HepG2 (cell line): Measurements from ENCODE around the gene RBM12. TPM values are rescaled to one million over a fixed set of nuclear protein-coding genes. Genes with fewer than 3 reads are reported as not detected.
A peak's percentile ranks its signal among the peaks of the same experiment; 100 is the strongest.

Experiments
- CEBPB ChIP-seq: IDR thresholded peaks from 2 replicates; pipeline ENCODE4 v1.6.1; 2011; ENCODE audit warnings: low read depth, low read length, improper control_type of control experiment, borderline replicate concordance
- CEBPZ ChIP-seq: IDR thresholded peaks from 2 replicates; pipeline ENCODE4 v1.6.1; 2012; ENCODE audit warnings: low read length, improper control_type of control experiment
- IKZF4 ChIP-seq: sonication (generic); formaldehyde crosslinking; IDR thresholded peaks from 2 replicates; pipeline ENCODE4 v1.5.1; 2020; ENCODE audit warnings: borderline replicate concordance, mild to moderate bottlenecking, low read depth, missing genetic modification reagents; ENCODE audit errors: not compliant biosample characterization
- MAFK ChIP-seq, 2 experiments: IDR thresholded peaks in 1 of 2; conservative IDR thresholded peaks in 1 of 2; 2 replicates each; pipeline ENCODE4 v1.6.1; 2011; ENCODE audit warnings: improper control_type of control experiment in 2 of 2, low read length in 2 of 2
- MXD4 ChIP-seq: IDR thresholded peaks from 2 replicates; pipeline ENCODE4 v1.6.1; 2016; ENCODE audit warnings: mild to moderate bottlenecking, missing biosample characterization, missing genetic modification reagents
- POLR2AphosphoS2 ChIP-seq: IDR thresholded peaks from 2 replicates; pipeline ENCODE4 v1.6.1; 2011; ENCODE audit warnings: low read depth, low read length, improper control_type of control experiment
- RFX1 ChIP-seq: fragments of 450-650 bp; IDR thresholded peaks from 2 replicates; pipeline ENCODE4 v1.6.1; 2017
- SOX5 ChIP-seq: IDR thresholded peaks from 2 replicates; pipeline ENCODE4 v1.6.1; 2016; ENCODE audit warnings: borderline replicate concordance
- SOX6 ChIP-seq, 2 experiments: fragments of 450-650 bp in 1 of 2; sonication (generic) in 1 of 2; formaldehyde crosslinking in 1 of 2; IDR thresholded peaks; 2 replicates each; pipeline versions ENCODE4 v1.4.0 to v1.6.1; 2017 to 2020; ENCODE audit warnings: antibody characterized with exemption in 1 of 2, mild to moderate bottlenecking in 1 of 2, missing genetic modification reagents in 1 of 2
- TRIM24 ChIP-seq: sonication (generic); formaldehyde crosslinking; IDR thresholded peaks from 2 replicates; pipeline ENCODE4 v1.8.0; 2022; ENCODE audit warnings: mild to moderate bottlenecking, missing genetic modification reagents
- ZIK1 ChIP-seq: sonication (generic); formaldehyde crosslinking; IDR thresholded peaks from 2 replicates; pipeline ENCODE4 v1.5.0; 2020; ENCODE audit warnings: mild to moderate bottlenecking, low read depth, missing genetic modification reagents, borderline replicate concordance
- ZMAT3 ChIP-seq: sonication (generic); formaldehyde crosslinking; conservative IDR thresholded peaks from 2 replicates; pipeline ENCODE4 v1.7.0; 2021; ENCODE audit warnings: missing genetic modification reagents
- ZNF10 ChIP-seq: sonication (generic); formaldehyde crosslinking; IDR thresholded peaks from 2 replicates; pipeline ENCODE4 v1.4.0; 2020; ENCODE audit warnings: mild to moderate bottlenecking, low read depth, missing genetic modification reagents, borderline replicate concordance
- ZNF230 ChIP-seq: sonication (generic); formaldehyde crosslinking; IDR thresholded peaks from 2 replicates; pipeline ENCODE4 v1.4.0; 2020; ENCODE audit warnings: mild to moderate bottlenecking, missing genetic modification reagents
- ZNF263 ChIP-seq: sonication (generic); formaldehyde crosslinking; IDR thresholded peaks from 2 replicates; pipeline ENCODE4 v1.4.0; 2020; ENCODE audit warnings: missing genetic modification reagents
- ZNF513 ChIP-seq: sonication (generic); formaldehyde crosslinking; conservative IDR thresholded peaks from 2 replicates; pipeline ENCODE4 v1.5.0; 2020; ENCODE audit warnings: missing genetic modification reagents
- ZNF598 ChIP-seq: sonication (generic); formaldehyde crosslinking; IDR thresholded peaks from 2 replicates; pipeline ENCODE4 v1.5.1; 2020; ENCODE audit warnings: mild to moderate bottlenecking, missing genetic modification reagents, borderline replicate concordance
- ZNF605 ChIP-seq: sonication (generic); formaldehyde crosslinking; IDR thresholded peaks from 2 replicates; pipeline ENCODE4 v1.8.0; 2022; ENCODE audit warnings: mild to moderate bottlenecking, missing genetic modification reagents
- ZNF710 ChIP-seq: sonication (generic); formaldehyde crosslinking; IDR thresholded peaks from 2 replicates; pipeline ENCODE4 v1.5.0; 2020; ENCODE audit warnings: mild to moderate bottlenecking, missing genetic modification reagents, borderline replicate concordance
- ZNF749 ChIP-seq: sonication (generic); formaldehyde crosslinking; IDR thresholded peaks from 2 replicates; pipeline ENCODE4 v1.8.0; 2022; ENCODE audit warnings: mild to moderate bottlenecking, missing genetic modification reagents, moderate library complexity, borderline replicate concordance
- polyA plus RNA-seq, 8 experiments: library from polyadenylated mRNA; depleted of rRNA in 3 of 8; stranded (reverse) in 7 of 8; unstranded in 1 of 8; fragments of >200 nt; fragmentation: Illumina TruSeq in 4 of 8; extraction: Trizol in 4 of 8; gene quantifications; 2 replicates each; pipeline versions ENCODE4 v1.2.1 to v1.2.3, GENCODE V29; 2011 to 2016; ENCODE audit warnings: low read depth in 4 of 8, missing spikeins in 1 of 8, mixed read lengths in 1 of 8; ENCODE audit not compliant: insufficient read depth in 1 of 8
- total RNA-seq, 5 experiments: library from RNA; depleted of rRNA; stranded (reverse); fragments of >200 nt; fragmentation: Illumina TruSeq; extraction: Trizol; gene quantifications; 2 replicates each; pipeline ENCODE4 v1.2.3, GENCODE V29; 2016; ENCODE audit warnings: low read depth in 1 of 5

RBM12 gene
- total and polyA plus RNA-seq, 2 of the 13 experiments (the other 11 are each of a cell fraction or from before 2014, with no cell fraction given), result 97.9 to 104 TPM

GRCh38 chr20:35702824-35703695 lies 38.4 kb upstream of the RBM12 start (continued):
- TF ChIP-seq ZNF598 (no peak), ZMAT3 (CRISPR knock-in tag) (no peak), TRIM24 (CRISPR knock-in tag) (no peak), SOX6 (IDR thresholded peaks at IDR 0.05) (no peak), SOX6 (CRISPR knock-in tag; IDR thresholded peaks at IDR 0.05) (no peak), IKZF4 (CRISPR knock-in tag) (no peak), ZIK1 (CRISPR knock-in tag) (no peak), ZNF605 (no peak), CEBPZ (no peak), CEBPB (no peak), MXD4 (CRISPR knock-in tag) (no peak), ZNF230 (CRISPR knock-in tag) (no peak), ZNF710 (CRISPR knock-in tag) (no peak), RFX1 (no peak), POLR2AphosphoS2 (peak; percentile 95), MAFK (conservative IDR thresholded peaks at IDR 0.05 in 1 of 2, IDR thresholded peaks at IDR 0.05 in 1 of 2; ENCODE audit: low read length in 2 of 2) (peak; percentile 9 to 40; a peak in 2 of 4 replicates), ZNF10 (CRISPR knock-in tag) (no peak), ZNF513 (no peak), ZNF263 (no peak), SOX5 (CRISPR knock-in tag) (peak; percentile 27; the same call in 1 of the 2 replicates), ZNF749 (no peak)
